Gastroesophageal sphincter (tissue), 4 donors: ENCODE measurements around the gene HSPA1L. TPM values are rescaled to one million over a fixed set of nuclear protein-coding genes. Genes with fewer than 3 reads are reported as not detected.
A peak's percentile ranks its signal among the peaks of the same experiment; 100 is the strongest.
"Not testable (repeated sequence)": the region's sequence is repeated elsewhere in the genome, so short reads cannot be mapped to it uniquely, and the experiment has no call there.

ENCODE experiments used
- ATAC-seq: fragments of 150-250 bp; one replicate; pipeline ENCODE4 v1.9.1; 2016; ENCODE audit warnings: mild to moderate bottlenecking, moderate library complexity
- H3K27ac ChIP-seq, 4 donors: fragments of 200-600 bp; sonication (generic) in 3 of 4; 1 replicate in 3 of 4; 2 replicates in 1 of 4; pipeline ENCODE4 v1.5.1; 2016 to 2019
- H3K27me3 ChIP-seq: fragments of 200-600 bp; sonication (generic); one replicate; pipeline ENCODE4 v1.5.1; 2019
- H3K36me3 ChIP-seq, 2 donors: fragments of 200-600 bp; sonication (generic); one replicate each; pipeline ENCODE4 v1.5.1; 2019; ENCODE audit warnings: control low read depth in 1 of 2
- H3K4me1 ChIP-seq, 3 donors: fragments of 200-600 bp; sonication (generic); 1 replicate in 2 of 3; 2 replicates in 1 of 3; pipeline ENCODE4 v1.5.1; 2016 to 2019; ENCODE audit warnings: control low read depth in 2 of 3
- H3K4me3 ChIP-seq, 2 donors: fragments of 200-600 bp; sonication (generic); one replicate each; pipeline ENCODE4 v1.5.1; 2019; ENCODE audit warnings: mild to moderate bottlenecking in 1 of 2, moderate library complexity in 1 of 2
- H3K9me3 ChIP-seq, 3 donors: fragments of 200-600 bp; sonication (generic); one replicate each; pipeline ENCODE4 v1.5.1; 2017 to 2019; ENCODE audit warnings: control low read depth in 2 of 3
- EP300 ChIP-seq: sonication (generic); formaldehyde crosslinking; IDR thresholded peaks from one replicate; pipeline ENCODE4 v1.6.1; 2017; ENCODE audit warnings: antibody characterized with exemption, mild to moderate bottlenecking
- POLR2A ChIP-seq, 2 donors: fragments of 450-650 bp; IDR thresholded peaks; one replicate each; pipeline ENCODE4 v1.6.1; 2017; ENCODE audit warnings: antibody characterized with exemption in 2 of 2, mild to moderate bottlenecking in 2 of 2, moderate library complexity in 1 of 2
- POLR2AphosphoS5 ChIP-seq: sonication (generic); formaldehyde crosslinking; IDR thresholded peaks from one replicate; pipeline ENCODE4 v1.6.1; 2017; ENCODE audit warnings: antibody characterized with exemption
- whole genome bisulfite sequencing, 2 donors: methylation state at CpG; one replicate each; pipeline ENCODE4 v1.1.5; 2018; ENCODE audit warnings: low coverage in 1 of 2; 5-methylcytosine and 5-hydroxymethylcytosine counted together
- total RNA-seq, 4 donors: library from RNA; depleted of rRNA; stranded (reverse); fragments of >200 nt; gene quantifications; one replicate each; pipeline ENCODE4 v1.1.0, GENCODE V29; 2016
- TF ChIP-seq, protein P1 (sequence below), 4 experiments: fragments of 200-600 bp in 2 of 4; fragments of 450-650 bp in 2 of 4; sonication (generic) in 1 of 4; IDR thresholded peaks; one replicate each; pipeline ENCODE4 v1.5.1; 2017 to 2019; ENCODE audit warnings: antibody characterized with exemption in 4 of 4, mild to moderate bottlenecking in 2 of 4, moderate library complexity in 2 of 4

The HSPA1L gene
- total RNA-seq, 4 donors from 2014 or later: 1.9 to 3.9 (median 2.6) TPM

DNA sequence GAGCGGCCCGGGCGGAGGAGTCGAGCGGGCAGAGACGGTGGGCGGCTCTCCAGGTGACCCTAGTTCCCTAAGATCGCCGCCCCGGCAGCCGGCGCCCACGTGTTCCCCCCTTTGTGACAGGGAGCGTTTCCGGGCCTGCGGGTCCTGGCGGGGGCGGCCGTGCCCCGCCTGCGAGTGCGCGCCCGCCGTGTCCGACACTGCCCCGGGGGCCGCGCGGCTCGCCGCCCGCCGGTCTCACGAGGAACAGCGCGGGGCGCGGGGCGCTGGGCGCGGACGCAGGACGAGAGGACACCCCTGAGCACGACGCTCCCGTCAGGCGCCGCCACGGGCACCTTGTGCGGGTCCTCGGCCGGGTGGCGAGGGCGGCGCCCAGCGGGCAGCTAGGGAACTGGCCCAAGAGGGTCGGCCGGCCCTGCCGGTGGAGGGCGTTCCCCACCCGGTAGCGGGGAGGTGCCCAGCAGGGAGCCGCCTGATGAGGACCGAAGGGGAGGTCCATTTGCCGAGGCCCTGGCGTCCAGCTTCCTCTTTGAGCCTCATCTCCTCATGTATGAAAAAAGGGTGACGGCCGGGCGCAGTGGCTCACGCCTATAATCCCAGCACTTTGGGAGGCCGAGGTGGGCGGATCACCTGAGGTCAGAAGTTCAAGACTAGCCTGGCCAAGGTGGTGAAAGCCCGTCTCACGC lies 19.3 kb downstream of the HSPA1L start, which contains the start of gene VARS1:
TSS of gene VARS1 (minus strand) at position 137 of the 683 bp plus-strand sequence. CDS start 535 bp downstream, outside the sequence.
- 10% methylated on average over 2 of the region's 75 CpGs; no CpG with 5 or more reads in 1 of the 2 donors for WGBS, 2 donors

DNA sequence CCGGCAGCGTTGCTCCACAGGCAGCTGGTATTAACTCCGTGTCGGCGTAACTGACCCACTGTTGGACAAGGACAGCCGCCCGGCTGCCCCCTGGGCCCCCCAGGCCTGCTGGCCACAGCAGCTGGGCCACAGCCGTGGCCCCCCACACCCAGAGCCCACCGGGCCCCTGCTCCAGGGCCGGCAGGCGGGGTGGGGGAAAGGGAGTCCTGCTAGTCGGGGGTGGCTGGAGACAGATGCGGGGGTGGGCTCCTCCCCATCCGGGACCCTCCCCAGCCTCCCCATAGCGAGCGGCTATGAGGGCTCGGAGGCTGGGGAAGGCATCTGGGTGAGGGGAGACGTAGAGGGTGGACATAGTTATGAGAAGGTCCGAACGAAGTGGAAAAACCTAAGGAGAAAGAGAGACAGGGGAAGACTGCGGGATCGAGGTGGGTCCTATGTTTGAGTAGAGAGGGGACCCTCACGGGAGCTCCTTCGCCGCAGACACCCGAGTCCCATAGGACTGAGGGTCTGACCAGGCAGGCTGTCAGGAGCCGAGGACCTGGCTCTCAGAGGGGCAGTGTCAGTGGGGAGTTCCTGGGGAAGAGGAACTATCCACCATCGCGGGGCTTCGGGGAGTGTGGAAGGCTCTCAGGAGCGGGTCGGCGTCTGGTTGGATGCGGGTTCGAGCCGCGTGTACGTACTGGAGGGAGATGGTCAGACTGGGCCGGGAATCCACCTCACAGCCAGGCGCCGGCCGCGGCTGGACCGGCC lies 20.0 kb downstream of the HSPA1L start:
- peaks cover 0 to 39% of the 10 kb centered on the region in 2 donors for H3K36me3 ChIP-seq
- H3K27ac ChIP-seq: peak overlapping the region; percentile 65 to 97 (median 96)
- peak overlapping the region; percentile 63 to 66 for H3K4me3 ChIP-seq
- TF ChIP-seq, protein P1, sequence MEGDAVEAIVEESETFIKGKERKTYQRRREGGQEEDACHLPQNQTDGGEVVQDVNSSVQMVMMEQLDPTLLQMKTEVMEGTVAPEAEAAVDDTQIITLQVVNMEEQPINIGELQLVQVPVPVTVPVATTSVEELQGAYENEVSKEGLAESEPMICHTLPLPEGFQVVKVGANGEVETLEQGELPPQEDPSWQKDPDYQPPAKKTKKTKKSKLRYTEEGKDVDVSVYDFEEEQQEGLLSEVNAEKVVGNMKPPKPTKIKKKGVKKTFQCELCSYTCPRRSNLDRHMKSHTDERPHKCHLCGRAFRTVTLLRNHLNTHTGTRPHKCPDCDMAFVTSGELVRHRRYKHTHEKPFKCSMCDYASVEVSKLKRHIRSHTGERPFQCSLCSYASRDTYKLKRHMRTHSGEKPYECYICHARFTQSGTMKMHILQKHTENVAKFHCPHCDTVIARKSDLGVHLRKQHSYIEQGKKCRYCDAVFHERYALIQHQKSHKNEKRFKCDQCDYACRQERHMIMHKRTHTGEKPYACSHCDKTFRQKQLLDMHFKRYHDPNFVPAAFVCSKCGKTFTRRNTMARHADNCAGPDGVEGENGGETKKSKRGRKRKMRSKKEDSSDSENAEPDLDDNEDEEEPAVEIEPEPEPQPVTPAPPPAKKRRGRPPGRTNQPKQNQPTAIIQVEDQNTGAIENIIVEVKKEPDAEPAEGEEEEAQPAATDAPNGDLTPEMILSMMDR (IDR thresholded peaks at IDR 0.05): no peak
- TF ChIP-seq EP300: no peak
- TF ChIP-seq POLR2AphosphoS5: no peak
- peak in 1 of 2 donors; percentile 28 for TF ChIP-seq POLR2A (IDR thresholded peaks at IDR 0.05)
- no peak for ATAC-seq
- 0% methylated on average over 11 to 12 of the region's 44 CpGs for WGBS, 2 donors
- peaks cover 0 to 22% (median 12%) of the 10 kb centered on the region in 3 donors for H3K4me1 ChIP-seq
- H3K9me3 ChIP-seq: no peaks in the 10 kb centered on the region
- H3K27me3 ChIP-seq: no peaks in the 10 kb centered on the region

More for the DNA sequence above, 19.3 kb downstream of the HSPA1L start, which contains the start of gene VARS1:
- Histone ChIP-seq H3K27ac (peak within 1 kb of the TSS; percentile 65 to 97 (median 96)), H3K4me3 (peak within 1 kb of the TSS; percentile 63 to 66), H3K4me1 (peaks cover 0 to 22% (median 12%) of the 10 kb centered on the region in 3 donors), H3K27me3 (no peaks in the 10 kb centered on the region), H3K36me3 (peaks cover 0 to 34% of the 10 kb centered on the region in 2 donors), H3K9me3 (no peaks in the 10 kb centered on the region)
- TF ChIP-seq EP300: no peak
- peak; percentile 53 for TF ChIP-seq POLR2AphosphoS5
- TF ChIP-seq, protein P1 (IDR thresholded peaks at IDR 0.05): peak in 3 of 4 experiments; percentile 91 to 96 (median 96)
- peak; percentile 27 to 69 for TF ChIP-seq POLR2A (IDR thresholded peaks at IDR 0.05)
- ATAC-seq: peak; percentile 98

DNA sequence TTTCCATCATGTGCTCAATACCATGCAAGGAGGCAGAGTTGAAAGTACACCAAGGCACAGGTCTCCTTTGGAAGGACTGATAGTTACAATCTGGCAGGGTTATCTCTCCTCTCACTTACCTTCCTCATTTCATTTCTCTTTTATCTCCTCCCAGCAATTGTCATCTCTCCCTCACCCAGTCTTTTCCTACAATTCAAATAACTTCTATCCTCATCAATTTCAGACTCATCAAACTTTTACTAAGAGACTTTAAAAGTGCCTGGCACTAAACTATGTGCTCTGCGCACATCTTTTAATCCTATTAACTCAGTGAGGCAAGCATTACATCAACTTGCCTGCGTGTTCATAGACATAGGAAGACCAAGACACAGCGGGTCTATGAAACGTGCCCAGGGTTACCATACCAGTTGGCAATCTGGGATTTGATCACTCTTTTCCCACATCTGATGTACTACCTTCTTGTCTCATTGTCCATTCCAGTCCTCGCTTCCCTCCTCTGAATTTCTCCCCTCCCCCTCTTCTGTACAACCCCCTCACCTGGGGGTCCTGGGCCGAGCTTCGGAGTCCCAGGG lies 20.7 kb downstream of the HSPA1L start:
- no peak for ATAC-seq
- WGBS, 2 donors: 10 to 39% methylated on average over 3 to 5 of the region's 7 CpGs
- peaks cover 0 to 22% (median 12%) of the 10 kb centered on the region in 3 donors for H3K4me1 ChIP-seq
- no peaks in the 10 kb centered on the region for H3K9me3 ChIP-seq
- TF ChIP-seq POLR2AphosphoS5: no peak
- TF ChIP-seq, protein P1 (IDR thresholded peaks at IDR 0.05): no peak
- no peak for TF ChIP-seq POLR2A (IDR thresholded peaks at IDR 0.05)
- TF ChIP-seq EP300: no peak
- peak overlapping the region; percentile 63 to 66 for H3K4me3 ChIP-seq
- no peaks in the 10 kb centered on the region for H3K27me3 ChIP-seq
- peak overlapping the region; percentile 65 to 97 (median 96) for H3K27ac ChIP-seq
- peaks cover 0 to 41% of the 10 kb centered on the region in 2 donors for H3K36me3 ChIP-seq

DNA sequence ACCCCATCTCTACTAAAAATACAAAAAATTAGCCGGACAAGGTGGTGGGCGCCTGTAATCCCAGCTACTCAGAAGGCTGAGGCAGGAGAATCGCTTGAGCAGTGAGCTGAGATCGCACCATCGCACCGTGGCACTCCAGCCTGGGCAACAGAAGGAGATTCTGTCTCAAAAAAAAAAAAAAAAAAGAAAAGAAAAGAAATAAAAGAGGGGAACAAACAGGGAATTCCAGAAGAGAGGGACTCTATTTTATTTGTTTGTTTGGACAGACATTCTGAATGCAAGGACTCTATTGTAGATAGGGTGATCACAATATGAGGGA lies 21.2 kb downstream of the HSPA1L start:
- ATAC-seq, H3K27me3 ChIP-seq, H3K9me3 ChIP-seq: not testable (repeated sequence)
- 87% methylated on average over 6 of the region's 6 CpGs; no CpG with 5 or more reads in 1 of the 2 donors for WGBS, 2 donors
- peaks cover 0 to 46% of the 10 kb centered on the region in 2 donors for H3K36me3 ChIP-seq
- H3K4me3 ChIP-seq: peak overlapping the region in 1 of 2 donors; percentile 63
- peak overlapping the region in 3 of 4 donors; percentile 95 to 97 (median 96) for H3K27ac ChIP-seq
- peaks cover 0 to 22% (median 12%) of the 10 kb centered on the region in 3 donors for H3K4me1 ChIP-seq

DNA sequence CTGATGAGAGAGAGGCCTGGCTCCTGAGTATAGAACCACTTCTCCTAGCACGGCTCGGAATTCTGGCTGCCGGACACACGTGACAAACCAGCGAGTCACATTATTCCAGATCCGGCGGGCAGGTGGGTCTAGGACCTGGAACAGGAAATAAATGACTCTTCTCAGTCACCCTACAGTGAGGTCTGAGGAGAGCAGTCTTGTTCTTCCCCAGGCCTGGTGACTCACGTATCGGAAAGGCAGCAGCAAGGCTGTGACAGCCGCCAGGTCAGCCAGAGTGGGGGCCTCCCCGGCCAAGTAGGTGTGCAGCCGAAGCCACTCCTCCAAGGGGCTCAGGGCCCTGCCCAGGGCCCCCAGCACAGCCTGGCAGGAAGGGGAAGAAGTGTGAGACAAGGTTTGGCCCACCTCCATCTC lies 22.3 kb downstream of the HSPA1L start:
- H3K36me3 ChIP-seq: peaks cover 0 to 51% of the 10 kb centered on the region in 2 donors
- WGBS, 2 donors: 96% methylated on average over 5 of the region's 12 CpGs; no CpG with 5 or more reads in 1 of the 2 donors

More for the DNA sequence above, 22.3 kb downstream of the HSPA1L start:
- no peak for ATAC-seq
- H3K27ac ChIP-seq: peak overlapping the region in 1 of 4 donors; percentile 18
- H3K4me1 ChIP-seq: peaks cover 0 to 22% (median 12%) of the 10 kb centered on the region in 3 donors
- H3K27me3 ChIP-seq: no peaks in the 10 kb centered on the region
- no peaks in the 10 kb centered on the region for H3K9me3 ChIP-seq
- H3K4me3 ChIP-seq: no peak overlapping the region
- TF ChIP-seq POLR2A (IDR thresholded peaks at IDR 0.05): no peak
- TF ChIP-seq, protein P1 (IDR thresholded peaks at IDR 0.05): no peak
- TF ChIP-seq EP300: no peak
- TF ChIP-seq POLR2AphosphoS5: no peak
